ENCODE results near the gene LRRC52.

DNA sequence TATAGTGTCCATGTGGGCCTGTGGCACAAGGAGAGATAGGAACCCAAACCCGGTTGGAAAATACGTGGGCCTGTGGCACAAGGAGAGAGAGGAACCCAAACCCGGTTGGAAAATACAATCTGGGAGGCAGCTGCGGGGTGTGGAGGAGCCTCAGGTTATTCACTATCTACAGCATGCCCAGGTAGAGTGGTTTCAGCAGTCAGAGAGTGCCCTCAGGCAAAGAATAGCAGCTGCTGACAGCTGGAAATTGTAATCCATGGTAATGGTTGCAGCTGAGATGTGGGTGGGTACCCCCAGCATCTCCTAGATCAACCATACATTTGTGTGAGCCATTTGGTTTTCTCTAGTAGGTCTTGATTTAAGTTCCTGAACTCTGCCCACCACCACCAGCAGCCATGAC, 61.4 kb downstream of the LRRC52 start:
- TF ChIP-seq ELF4 (CRISPR knock-in tag; IDR thresholded peaks at IDR 0.05; ENCODE audit: low read depth) (no peak), ZNF281 (CRISPR knock-in tag; IDR thresholded peaks at IDR 0.05) (no peak), ATF2 (CRISPR knock-in tag; IDR thresholded peaks at IDR 0.05; ENCODE audit: borderline replicate concordance, low read depth) (no peak), SMAD4 (CRISPR knock-in tag; IDR thresholded peaks at IDR 0.05) (no peak), HMGXB4 (CRISPR knock-in tag; IDR thresholded peaks at IDR 0.05) (no peak), FOXK1 (CRISPR knock-in tag; IDR thresholded peaks at IDR 0.05) (no peak), ESRRA (CRISPR knock-in tag; IDR thresholded peaks at IDR 0.05; ENCODE audit: borderline replicate concordance) (no peak), SMAD3 (CRISPR knock-in tag; IDR thresholded peaks at IDR 0.05; ENCODE audit: borderline replicate concordance) (no peak)
- TF ChIP-seq, protein P1, sequence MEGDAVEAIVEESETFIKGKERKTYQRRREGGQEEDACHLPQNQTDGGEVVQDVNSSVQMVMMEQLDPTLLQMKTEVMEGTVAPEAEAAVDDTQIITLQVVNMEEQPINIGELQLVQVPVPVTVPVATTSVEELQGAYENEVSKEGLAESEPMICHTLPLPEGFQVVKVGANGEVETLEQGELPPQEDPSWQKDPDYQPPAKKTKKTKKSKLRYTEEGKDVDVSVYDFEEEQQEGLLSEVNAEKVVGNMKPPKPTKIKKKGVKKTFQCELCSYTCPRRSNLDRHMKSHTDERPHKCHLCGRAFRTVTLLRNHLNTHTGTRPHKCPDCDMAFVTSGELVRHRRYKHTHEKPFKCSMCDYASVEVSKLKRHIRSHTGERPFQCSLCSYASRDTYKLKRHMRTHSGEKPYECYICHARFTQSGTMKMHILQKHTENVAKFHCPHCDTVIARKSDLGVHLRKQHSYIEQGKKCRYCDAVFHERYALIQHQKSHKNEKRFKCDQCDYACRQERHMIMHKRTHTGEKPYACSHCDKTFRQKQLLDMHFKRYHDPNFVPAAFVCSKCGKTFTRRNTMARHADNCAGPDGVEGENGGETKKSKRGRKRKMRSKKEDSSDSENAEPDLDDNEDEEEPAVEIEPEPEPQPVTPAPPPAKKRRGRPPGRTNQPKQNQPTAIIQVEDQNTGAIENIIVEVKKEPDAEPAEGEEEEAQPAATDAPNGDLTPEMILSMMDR (IDR thresholded peaks at IDR 0.05), result no peak
- TF ChIP-seq, protein P2, sequence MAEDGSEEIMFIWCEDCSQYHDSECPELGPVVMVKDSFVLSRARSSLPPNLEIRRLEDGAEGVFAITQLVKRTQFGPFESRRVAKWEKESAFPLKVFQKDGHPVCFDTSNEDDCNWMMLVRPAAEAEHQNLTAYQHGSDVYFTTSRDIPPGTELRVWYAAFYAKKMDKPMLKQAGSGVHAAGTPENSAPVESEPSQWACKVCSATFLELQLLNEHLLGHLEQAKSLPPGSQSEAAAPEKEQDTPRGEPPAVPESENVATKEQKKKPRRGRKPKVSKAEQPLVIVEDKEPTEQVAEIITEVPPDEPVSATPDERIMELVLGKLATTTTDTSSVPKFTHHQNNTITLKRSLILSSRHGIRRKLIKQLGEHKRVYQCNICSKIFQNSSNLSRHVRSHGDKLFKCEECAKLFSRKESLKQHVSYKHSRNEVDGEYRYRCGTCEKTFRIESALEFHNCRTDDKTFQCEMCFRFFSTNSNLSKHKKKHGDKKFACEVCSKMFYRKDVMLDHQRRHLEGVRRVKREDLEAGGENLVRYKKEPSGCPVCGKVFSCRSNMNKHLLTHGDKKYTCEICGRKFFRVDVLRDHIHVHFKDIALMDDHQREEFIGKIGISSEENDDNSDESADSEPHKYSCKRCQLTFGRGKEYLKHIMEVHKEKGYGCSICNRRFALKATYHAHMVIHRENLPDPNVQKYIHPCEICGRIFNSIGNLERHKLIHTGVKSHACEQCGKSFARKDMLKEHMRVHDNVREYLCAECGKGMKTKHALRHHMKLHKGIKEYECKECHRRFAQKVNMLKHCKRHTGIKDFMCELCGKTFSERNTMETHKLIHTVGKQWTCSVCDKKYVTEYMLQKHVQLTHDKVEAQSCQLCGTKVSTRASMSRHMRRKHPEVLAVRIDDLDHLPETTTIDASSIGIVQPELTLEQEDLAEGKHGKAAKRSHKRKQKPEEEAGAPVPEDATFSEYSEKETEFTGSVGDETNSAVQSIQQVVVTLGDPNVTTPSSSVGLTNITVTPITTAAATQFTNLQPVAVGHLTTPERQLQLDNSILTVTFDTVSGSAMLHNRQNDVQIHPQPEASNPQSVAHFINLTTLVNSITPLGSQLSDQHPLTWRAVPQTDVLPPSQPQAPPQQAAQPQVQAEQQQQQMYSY (CRISPR knock-in tag; IDR thresholded peaks at IDR 0.05), result no peak
